ENCODE measurements around the gene PURA.

PURA gene

GRCh38 chr5:140159014-140159927 lies 45.4 kb downstream of the PURA start:
- DNase-seq (ENCODE audit: low read depth in 2 of 2), result no peak

DNA sequence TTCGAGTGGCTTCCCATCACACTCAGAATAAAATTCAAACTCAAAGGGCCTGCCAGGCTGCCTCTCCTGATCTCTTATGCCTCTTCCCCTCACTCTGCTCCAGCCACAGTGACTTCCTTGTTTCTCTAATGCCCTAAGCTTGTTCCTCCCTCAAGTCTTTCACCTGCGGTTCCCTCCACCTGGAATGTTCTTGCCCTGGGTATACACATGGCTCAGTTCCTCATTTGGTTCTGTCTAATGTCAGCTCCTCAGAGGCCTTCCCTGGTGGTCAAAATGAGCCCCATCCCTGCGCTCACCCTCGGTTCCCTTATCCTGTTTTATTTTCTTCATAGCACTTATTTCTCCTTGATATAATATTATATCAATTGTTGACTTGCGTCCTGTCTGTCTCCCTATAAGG lies 48.4 kb downstream of the PURA start:
- no peak for DNase-seq (ENCODE audit: low read depth in 2 of 2)

DNA sequence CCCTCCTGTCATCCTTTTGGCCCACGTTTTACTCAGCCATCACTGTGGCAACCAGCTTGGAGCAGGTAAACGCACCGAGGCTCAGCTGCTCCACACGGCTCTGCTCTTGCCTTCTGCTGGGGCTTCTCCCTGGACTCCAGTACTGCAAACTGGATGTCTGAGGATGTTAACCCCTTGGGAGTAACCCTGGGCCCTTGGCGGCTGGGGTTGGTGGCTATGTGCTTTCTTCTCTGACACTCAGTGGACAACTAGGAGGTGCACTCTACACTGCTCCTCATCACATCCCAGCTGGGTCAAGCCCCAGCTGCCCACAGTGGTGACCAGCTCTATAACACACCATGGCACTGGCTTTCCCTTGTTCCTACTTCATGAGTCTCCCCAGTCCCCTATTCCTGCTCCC lies 48.9 kb downstream of the PURA start:
- no peak for DNase-seq (ENCODE audit: low read depth in 2 of 2)

GRCh38 chr5:140165101-140165922 lies 51.4 kb downstream of the PURA start:
- no peak for DNase-seq (ENCODE audit: low read depth in 2 of 2)

GRCh38 chr5:140165923-140166270 lies 52.0 kb downstream of the PURA start:
- no peak for DNase-seq (ENCODE audit: low read depth in 2 of 2)

DNA sequence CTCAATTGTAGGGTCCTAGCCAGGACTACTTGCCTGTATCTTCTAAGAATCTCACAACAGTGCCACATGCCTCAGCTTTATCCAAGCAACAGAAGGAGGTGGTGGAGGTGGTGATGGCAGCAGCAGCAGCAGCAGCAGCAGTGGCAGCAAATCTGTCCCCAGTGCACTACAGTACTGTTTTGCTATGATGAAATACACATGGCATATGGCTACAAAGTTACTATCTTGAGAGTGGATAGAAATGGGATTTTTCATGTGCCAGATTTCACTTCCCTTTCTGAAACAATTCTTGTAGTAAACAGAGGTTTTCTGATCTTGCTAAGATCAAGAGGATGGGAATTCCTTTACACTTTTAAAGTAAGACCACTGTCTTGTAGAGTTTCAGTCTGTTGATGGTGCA lies 53.0 kb downstream of the PURA start:
- no peak for DNase-seq (ENCODE audit: low read depth in 2 of 2)

- no peak for DNase-seq (ENCODE audit: low read depth in 2 of 2)
Observed at GRCh38 chr5:140168371-140168770, 54.5 kb downstream of the PURA start.

DNA sequence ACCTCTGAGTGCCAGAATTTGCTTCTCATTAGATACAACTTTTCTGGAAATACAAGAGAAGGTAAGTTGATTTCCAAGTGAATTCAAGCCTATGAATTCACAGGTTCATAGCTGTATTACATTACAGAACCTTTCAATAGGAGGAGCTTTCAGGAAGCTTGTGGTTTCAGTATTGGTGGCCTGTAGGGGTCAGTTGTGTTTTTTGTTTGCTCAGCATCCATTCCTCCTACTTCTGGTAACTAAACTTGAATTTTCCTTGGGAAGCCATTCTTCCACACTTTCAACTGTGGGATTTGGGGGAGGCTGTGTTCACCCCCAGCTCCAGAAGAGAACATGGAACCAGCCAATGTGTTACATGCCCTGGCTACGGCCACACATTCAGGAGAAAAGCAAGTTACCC lies 55.5 kb downstream of the PURA start:
- no peak for DNase-seq (ENCODE audit: low read depth in 2 of 2)

DNA sequence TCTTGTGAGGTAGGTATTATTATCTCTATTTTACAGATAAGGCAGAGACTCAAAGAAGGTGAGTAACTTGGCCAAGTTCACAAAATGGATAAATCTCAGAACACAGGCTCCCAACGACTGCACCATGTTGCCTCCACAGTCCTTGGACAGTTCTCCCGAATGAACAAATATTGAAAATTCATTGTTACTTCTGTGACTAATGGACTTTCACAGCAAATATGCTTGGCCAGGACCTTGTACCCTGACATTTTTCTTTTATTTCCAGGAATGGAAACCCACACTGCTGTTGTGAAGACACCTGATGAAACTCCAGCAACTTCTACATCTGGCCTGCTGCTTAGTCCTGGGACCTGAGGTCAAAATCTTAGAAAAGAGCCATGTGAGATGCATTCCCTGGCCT lies 58.6 kb downstream of the PURA start:
- no peak for DNase-seq (ENCODE audit: low read depth in 2 of 2)

- DNase-seq (ENCODE audit: low read depth in 2 of 2), result no peak
Observed at GRCh38 chr5:140174014-140174413, 60.1 kb downstream of the PURA start.

GRCh38 chr5:140174465-140175366 lies 60.8 kb downstream of the PURA start, which contains the start of gene CYSTM1:
Gene CYSTM1, plus strand, starts transcription at chr5:140175188. Its CDS starts 19,278 bp downstream, at chr5:140194466.
- DNase-seq (ENCODE audit: low read depth in 2 of 2), result peak; percentile 76 to 78
